Kidney (tissue), 14 donors: ENCODE data around the gene APELA. TPM values are rescaled to one million over a fixed set of nuclear protein-coding genes. Genes with fewer than 3 reads are reported as not detected.

ENCODE experiments used
- DNase-seq, 5 donors: peaks; one replicate each; pipeline ENCODE4 v3.0.0-alpha.2; 2013 to 2020
- FAIRE-seq: peaks from 2 replicates; lab custom pipeline; 2012; peaks lifted over from hg19 to GRCh38; lab: Jason Lieb, UNC
- H3K27ac ChIP-seq, 2 donors: one replicate each; pipeline ENCODE4 v1.7.0; 2013; ENCODE audit warnings: low read depth in 2 of 2, low read length in 2 of 2, inconsistent platforms in 1 of 2
- H3K27me3 ChIP-seq: one replicate; pipeline ENCODE4 v1.7.1; 2013; ENCODE audit warnings: low read length, inconsistent platforms; ENCODE audit not compliant: control insufficient read depth, insufficient read depth
- H3K36me3 ChIP-seq, 3 donors: one replicate each; pipeline versions ENCODE4 v1.7.0 to v1.7.1; 2013; ENCODE audit warnings: low read length in 3 of 3, control low read depth in 1 of 3, inconsistent platforms in 1 of 3; ENCODE audit not compliant: insufficient read depth in 3 of 3, control insufficient read depth in 2 of 3
- H3K4me1 ChIP-seq, 3 donors: one replicate each; pipeline versions ENCODE4 v1.7.0 to v1.7.1; 2013; ENCODE audit warnings: low read length in 3 of 3, inconsistent platforms in 1 of 3, low read depth in 1 of 3; ENCODE audit not compliant: control insufficient read depth in 2 of 3, insufficient read depth in 2 of 3
- H3K4me3 ChIP-seq, 3 donors: one replicate each; pipeline versions ENCODE4 v1.7.0 to v1.8.1; 2013; ENCODE audit warnings: low read length in 3 of 3, control low read depth in 1 of 3, inconsistent platforms in 1 of 3
- H3K9ac ChIP-seq, 3 donors: one replicate each; pipeline versions ENCODE4 v1.7.0 to v1.7.1; 2013; ENCODE audit warnings: low read length in 3 of 3, control low read depth in 1 of 3, inconsistent platforms in 1 of 3
- H3K9me3 ChIP-seq, 3 donors: one replicate each; pipeline versions ENCODE4 v1.7.0 to v1.7.1; 2013; ENCODE audit warnings: low read length in 3 of 3, control low read depth in 1 of 3, inconsistent platforms in 1 of 3; ENCODE audit not compliant: control insufficient read depth in 2 of 3, insufficient read depth in 1 of 3
- intact Hi-C: fragments of 100-400 bp; cut with DNase I; formaldehyde crosslinking; loops from one replicate; pipeline ENCODE4 v1.11.1; 2022
- polyA plus RNA-seq: library from polyadenylated mRNA; stranded (reverse); fragments of 350-450 nt; fragmentation: Illumina TruSeq; extraction: RNeasy Lipid Tissue Mini Kit (QIAGEN cat#74804); gene quantifications from one replicate; pipeline ENCODE4 v1.2.3, GENCODE V29; 2014; ENCODE audit warnings: low read depth, low replicate concordance; ENCODE audit not compliant: insufficient read depth
- total RNA-seq: library from RNA; stranded (reverse); fragmentation: NEBNext Ultra II Directional; extraction: Animal tissue kit (Norgen Biotek cat#: 25700); gene quantifications from one replicate; pipeline ENCODE4 v1.2.1, GENCODE V29; 2021
- TF ChIP-seq, protein P1 (sequence below): IDR thresholded peaks from 3 replicates; pipeline ENCODE4 v1.5.1; 2012; ENCODE audit warnings: mild to moderate bottlenecking, moderate library complexity, borderline replicate concordance; ENCODE audit not compliant: insufficient read depth; ENCODE audit errors: extremely low read depth
- donor health status: control.
- donor health status: control.
- donor health status: control.
- donor health status: control.
- donor health status: control.
- donor health status: DM: yes; HTN: yes; CAD: no.
- donor health status: Normal renal cell carcinoma (clear cell type).

The APELA gene
- total and polyA plus RNA-seq, 2 donors from 2014 or later, result 0.25 to 1.2 TPM

DNA sequence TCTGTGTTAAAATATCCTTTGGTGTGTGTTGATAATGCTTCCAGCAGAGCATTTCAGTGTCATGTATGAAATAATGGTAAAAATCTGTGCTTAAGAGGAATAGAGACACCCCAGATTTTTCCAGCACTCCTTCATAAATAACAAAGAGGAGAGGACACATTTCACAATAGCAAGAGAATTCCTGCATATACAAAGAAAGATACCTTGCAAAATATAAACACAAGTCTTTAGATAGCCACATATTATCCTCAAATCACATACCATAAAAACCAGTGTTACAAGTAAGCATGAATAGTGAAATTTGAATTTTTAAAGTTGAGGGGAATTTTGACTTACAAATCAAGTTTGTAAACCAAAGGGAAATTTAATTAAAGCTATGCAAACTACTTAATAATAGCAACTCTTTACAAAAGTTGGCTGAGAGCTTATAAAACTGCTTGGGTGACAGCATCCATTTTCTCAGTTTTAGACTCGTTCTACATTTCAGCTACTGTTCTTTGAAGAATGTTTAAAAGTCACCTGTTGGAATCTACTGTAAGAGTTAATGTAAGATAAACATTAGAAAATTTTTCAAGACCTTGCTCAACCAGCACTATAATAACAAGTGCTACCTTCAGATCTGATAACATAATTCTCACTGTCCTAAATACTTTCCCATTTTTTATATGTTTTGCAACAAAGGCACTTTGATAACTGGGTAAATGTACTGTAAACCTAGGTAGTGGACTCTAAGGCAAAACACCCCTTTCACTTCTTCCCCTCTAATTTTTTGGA, 3.7 kb downstream of the APELA start:
- H3K9ac ChIP-seq, result no peak overlapping the region
- intact Hi-C loops, result no loop called here
- no peak overlapping the region for H3K4me3 ChIP-seq
- no peak for FAIRE-seq
- no peak for DNase-seq
- H3K36me3 ChIP-seq, result no peaks in the 10 kb centered on the region
- H3K9me3 ChIP-seq, result no peaks in the 10 kb centered on the region
- H3K27ac ChIP-seq, result no peak overlapping the region
- TF ChIP-seq, protein P1, sequence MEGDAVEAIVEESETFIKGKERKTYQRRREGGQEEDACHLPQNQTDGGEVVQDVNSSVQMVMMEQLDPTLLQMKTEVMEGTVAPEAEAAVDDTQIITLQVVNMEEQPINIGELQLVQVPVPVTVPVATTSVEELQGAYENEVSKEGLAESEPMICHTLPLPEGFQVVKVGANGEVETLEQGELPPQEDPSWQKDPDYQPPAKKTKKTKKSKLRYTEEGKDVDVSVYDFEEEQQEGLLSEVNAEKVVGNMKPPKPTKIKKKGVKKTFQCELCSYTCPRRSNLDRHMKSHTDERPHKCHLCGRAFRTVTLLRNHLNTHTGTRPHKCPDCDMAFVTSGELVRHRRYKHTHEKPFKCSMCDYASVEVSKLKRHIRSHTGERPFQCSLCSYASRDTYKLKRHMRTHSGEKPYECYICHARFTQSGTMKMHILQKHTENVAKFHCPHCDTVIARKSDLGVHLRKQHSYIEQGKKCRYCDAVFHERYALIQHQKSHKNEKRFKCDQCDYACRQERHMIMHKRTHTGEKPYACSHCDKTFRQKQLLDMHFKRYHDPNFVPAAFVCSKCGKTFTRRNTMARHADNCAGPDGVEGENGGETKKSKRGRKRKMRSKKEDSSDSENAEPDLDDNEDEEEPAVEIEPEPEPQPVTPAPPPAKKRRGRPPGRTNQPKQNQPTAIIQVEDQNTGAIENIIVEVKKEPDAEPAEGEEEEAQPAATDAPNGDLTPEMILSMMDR, result no peak
- H3K4me1 ChIP-seq, result no peaks in the 10 kb centered on the region
- no peaks in the 10 kb centered on the region for H3K27me3 ChIP-seq

DNA sequence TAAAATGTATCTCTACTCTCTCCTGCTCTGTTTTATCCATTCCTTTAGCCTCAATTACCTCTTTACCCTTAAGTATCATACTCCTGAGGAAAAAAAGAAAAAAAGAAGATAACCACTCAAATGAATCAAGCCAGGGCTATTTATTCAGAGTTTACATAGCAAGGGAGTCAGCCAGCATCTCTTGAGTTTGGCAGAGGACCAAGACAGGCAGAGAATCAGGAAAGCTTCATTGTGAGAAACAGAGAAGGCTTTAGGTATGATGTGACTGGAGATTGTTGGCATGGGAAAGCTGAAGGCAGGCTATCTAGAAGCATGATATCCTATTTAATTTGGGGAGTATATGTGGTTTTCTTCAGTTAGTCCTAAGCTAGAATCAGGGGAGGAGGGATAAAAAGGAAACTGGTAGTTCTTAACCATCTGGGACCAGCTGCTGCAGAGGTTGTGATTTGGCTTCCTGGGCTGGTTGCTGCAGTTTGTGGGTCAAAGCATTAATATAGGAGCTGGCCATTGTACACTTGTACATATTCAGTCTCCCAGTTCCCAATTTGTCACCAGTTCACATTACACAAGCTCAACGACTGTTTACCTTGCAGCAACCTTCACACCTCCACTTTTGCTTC, 11.2 kb downstream of the APELA start:
- no peak overlapping the region for H3K9ac ChIP-seq
- H3K4me3 ChIP-seq, result no peak overlapping the region
- FAIRE-seq (no peak), DNase-seq (peak in 1 of 5 donors; percentile 26)
- H3K27ac ChIP-seq, result no peak overlapping the region
- H3K9me3 ChIP-seq, result no peaks in the 10 kb centered on the region
- TF ChIP-seq, protein P1, result no peak
- intact Hi-C loops, result no loop called here
- H3K36me3 ChIP-seq, result no peaks in the 10 kb centered on the region
- no peaks in the 10 kb centered on the region for H3K27me3 ChIP-seq
- no peaks in the 10 kb centered on the region for H3K4me1 ChIP-seq

DNA sequence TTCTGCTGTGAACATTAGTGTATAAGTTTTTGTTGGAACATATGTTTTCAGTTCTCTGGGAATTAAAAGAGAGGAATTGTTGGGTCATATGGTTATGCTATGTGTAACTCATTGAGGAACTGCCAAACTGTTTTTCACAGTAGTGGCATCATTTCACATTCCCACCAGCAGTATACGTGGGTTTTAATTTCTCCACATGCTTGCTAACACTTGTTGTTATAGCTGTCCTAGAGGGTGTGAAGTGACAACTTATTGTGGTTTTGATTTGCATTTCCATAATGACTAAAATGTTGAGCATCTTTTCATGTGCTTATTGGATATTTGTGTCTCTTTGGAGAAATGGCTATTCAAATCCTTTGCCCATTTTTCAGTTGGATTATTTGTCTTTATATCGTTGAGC, 13.7 kb downstream of the APELA start:
- FAIRE-seq, result no peak
- TF ChIP-seq, protein P1, result no peak
- H3K4me3 ChIP-seq, result no peak overlapping the region

More for the DNA sequence above, 13.7 kb downstream of the APELA start:
- Histone ChIP-seq H3K36me3 (no peaks in the 10 kb centered on the region), H3K27me3 (no peaks in the 10 kb centered on the region), H3K9ac (no peak overlapping the region), H3K27ac (no peak overlapping the region), H3K4me1 (no peaks in the 10 kb centered on the region), H3K9me3 (no peaks in the 10 kb centered on the region)
- no peak for DNase-seq
- intact Hi-C loops, result no loop called here
